Right lobe of liver (tissue), 4 donors: Measurements from ENCODE around the gene LRRC51.

Experiments used
- CTCF ChIP-seq, 4 donors: fragments of 200-600 bp in 3 of 4; fragments of 450-650 bp in 1 of 4; IDR thresholded peaks; one replicate each; pipeline versions ENCODE4 v1.5.1 to v1.8.0; 2016 to 2022; ENCODE audit warnings: antibody characterized with exemption in 4 of 4, mild to moderate bottlenecking in 2 of 4
- POLR2A ChIP-seq: fragments of 450-650 bp; IDR thresholded peaks from one replicate; pipeline ENCODE4 v1.6.1; 2017; ENCODE audit warnings: antibody characterized with exemption, mild to moderate bottlenecking
- donor health status: DM: no; HTN: no; CAD: no.
- donor health status: DM: no; HTN: no; CAD: no.
- donor health status: DM: no; HTN: yes; CAD: no.

- TF ChIP-seq CTCF (IDR thresholded peaks at IDR 0.05) (no peak), POLR2A (no peak)
These were observed 44.0 kb upstream of the LRRC51 start for GRCh38 chr11:72036687-72037086.
